GM18526 (cell line): Measurements from ENCODE around the gene HSPG2.

ENCODE experiments used
- POLR2A ChIP-seq: IDR thresholded peaks from 3 replicates; pipeline ENCODE4 v1.6.1; 2011; ENCODE audit not compliant: insufficient read length; ENCODE audit errors: extremely low read depth

HSPG2 gene

GRCh38 chr1:21930629-21931170, 6.4 kb downstream of the HSPG2 start:
- TF ChIP-seq POLR2A = no peak

- TF ChIP-seq POLR2A = no peak
Observed at GRCh38 chr1:21930080-21930571, 7.0 kb downstream of the HSPG2 start.

GRCh38 chr1:21927533-21928237, 9.4 kb downstream of the HSPG2 start:
- no peak for TF ChIP-seq POLR2A

GRCh38 chr1:21926814-21927532, 10.1 kb downstream of the HSPG2 start:
- TF ChIP-seq POLR2A = no peak

GRCh38 chr1:21926065-21926464, 11.0 kb downstream of the HSPG2 start:
- TF ChIP-seq POLR2A = no peak

- no peak for TF ChIP-seq POLR2A
Observed at GRCh38 chr1:21925334-21925940, 11.7 kb downstream of the HSPG2 start.

- TF ChIP-seq POLR2A = no peak
Observed at GRCh38 chr1:21924503-21925005, 12.6 kb downstream of the HSPG2 start.

GRCh38 chr1:21922090-21923013, 14.8 kb downstream of the HSPG2 start:
- no peak for TF ChIP-seq POLR2A

- TF ChIP-seq POLR2A = no peak
Observed at GRCh38 chr1:21921100-21921875, 15.8 kb downstream of the HSPG2 start.

- no peak for TF ChIP-seq POLR2A
Observed at GRCh38 chr1:21919520-21919919, 17.6 kb downstream of the HSPG2 start.

GRCh38 chr1:21916447-21917238, 20.5 kb downstream of the HSPG2 start:
- no peak for TF ChIP-seq POLR2A

GRCh38 chr1:21914880-21915640, 22.1 kb downstream of the HSPG2 start:
- TF ChIP-seq POLR2A = no peak
